Endodermal cell (in vitro differentiated cells): Measurements from ENCODE around the gene SLC22A3. TPM values are rescaled to one million over a fixed set of nuclear protein-coding genes. Genes with fewer than 3 reads are reported as not detected.

ENCODE experiments used
- DNase-seq: peaks from one replicate; pipeline ENCODE4 v3.0.0-alpha.2; 2017
- H3K27ac ChIP-seq: 2 replicates; pipeline ENCODE4 v1.5.1; 2013; ENCODE audit warnings: mild to moderate bottlenecking, low read depth, low read length, moderate library complexity
- H3K27me3 ChIP-seq: 2 replicates; pipeline ENCODE4 v1.6.1; 2013; ENCODE audit warnings: mild to moderate bottlenecking, low read length, moderate library complexity; ENCODE audit not compliant: insufficient read depth, control insufficient read depth, poor library complexity, severe bottlenecking
- H3K36me3 ChIP-seq: 2 replicates; pipeline ENCODE4 v1.7.0; 2013; ENCODE audit warnings: mild to moderate bottlenecking, low read length, moderate library complexity; ENCODE audit not compliant: control insufficient read depth, insufficient read depth
- H3K4me1 ChIP-seq: one replicate; pipeline ENCODE4 v1.7.0; 2013; ENCODE audit warnings: low read length; ENCODE audit not compliant: control insufficient read depth, insufficient read depth
- H3K4me3 ChIP-seq: 2 replicates; pipeline ENCODE4 v1.5.1; 2013; ENCODE audit warnings: mild to moderate bottlenecking, low read length, moderate library complexity
- H3K9ac ChIP-seq: 2 replicates; pipeline ENCODE4 v1.6.1; 2013; ENCODE audit warnings: mild to moderate bottlenecking, low read length, moderate library complexity; ENCODE audit not compliant: poor library complexity, severe bottlenecking; ENCODE audit errors: extremely low read depth
- H3K9me3 ChIP-seq: 2 replicates; pipeline ENCODE4 v1.6.1; 2013; ENCODE audit warnings: mild to moderate bottlenecking, low read length, moderate library complexity; ENCODE audit not compliant: control insufficient read depth
- H3K27ac Mint-ChIP-seq: 2 replicates; pipeline ENCODE4 v1.8.0; 2020; ENCODE audit warnings: mixed read lengths
- H3K27me3 Mint-ChIP-seq: 2 replicates; pipeline ENCODE4 v1.8.0; 2021; ENCODE audit warnings: mild to moderate bottlenecking, mixed read lengths; ENCODE audit not compliant: insufficient read depth
- H3K36me3 Mint-ChIP-seq: 2 replicates; pipeline ENCODE4 v1.8.0; 2020; ENCODE audit warnings: low read depth, mixed read lengths
- H3K4me1 Mint-ChIP-seq: 2 replicates; pipeline ENCODE4 v1.8.0; 2020; ENCODE audit warnings: mixed read lengths
- H3K4me3 Mint-ChIP-seq: 2 replicates; pipeline ENCODE4 v1.8.0; 2020; ENCODE audit warnings: mild to moderate bottlenecking, moderate library complexity, mixed read lengths
- H3K9me3 Mint-ChIP-seq: 2 replicates; pipeline ENCODE4 v1.8.0; 2020; ENCODE audit warnings: mild to moderate bottlenecking, mixed read lengths
- WGBS, 2 experiments: methylation state at CpG; one replicate each; pipeline versions ENCODE4 v1.1.5 to v1.1.7; 2013; ENCODE audit warnings: missing lambda C conversion rate in 2 of 2, mixed read lengths in 1 of 2; ENCODE audit not compliant: insufficient coverage in 1 of 2, insufficient read length in 1 of 2; 5-methylcytosine and 5-hydroxymethylcytosine counted together
- total RNA-seq, 2 donors: library from RNA; stranded (reverse); fragmentation: NEBNext Ultra II Directional in 1 of 2; extraction: Animal tissue kit (Norgen Biotek cat#: 25700) in 1 of 2; gene quantifications; 2 replicates in 1 of 2; 3 replicates in 1 of 2; pipeline ENCODE4 v1.2.1, GENCODE V29; 2021
- TF ChIP-seq, protein P1 (sequence below): fragments of 200-600 bp; sonication (generic); conservative IDR thresholded peaks from 2 replicates; pipeline ENCODE4 v1.5.0; 2021; ENCODE audit warnings: antibody characterized with exemption, mild to moderate bottlenecking

SLC22A3 gene
- total RNA-seq, 2 donors from 2014 or later, result 3.1 to 7.4 TPM

DNA sequence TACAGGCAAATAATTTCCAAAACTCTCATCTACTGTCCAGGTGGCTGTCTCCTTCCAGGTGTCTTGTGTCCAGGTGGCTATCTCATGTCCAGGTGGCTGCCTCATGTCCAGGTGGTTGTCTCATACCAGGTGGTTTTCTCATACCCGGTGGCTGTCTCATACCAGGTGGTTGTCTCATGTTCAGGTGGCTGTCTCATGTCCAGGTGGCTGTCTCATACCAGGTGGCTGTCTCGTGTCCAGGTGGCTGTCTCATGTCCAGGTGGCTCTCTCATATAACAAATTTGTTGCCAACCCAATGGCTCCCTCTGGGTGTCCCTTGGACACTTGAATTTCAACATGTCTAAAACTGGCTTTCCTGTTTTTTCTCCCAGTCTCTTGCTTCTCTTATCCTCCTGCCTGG, 14.3 kb upstream of the SLC22A3 start:
- Histone ChIP-seq H3K27ac (no peak overlapping the region), H3K9ac (no peak overlapping the region), H3K4me1 (no peaks in the 10 kb centered on the region), H3K9me3 (peaks cover 7% of the 10 kb centered on the region), H3K27me3 (peaks cover 22% of the 10 kb centered on the region), H3K4me3 (no peak overlapping the region), H3K36me3 (no peaks in the 10 kb centered on the region)
- 92 to 93% methylated on average over 2 of the region's 2 CpGs for WGBS, 2 experiments
- H3K9me3 Mint-ChIP-seq, result no peaks in the 10 kb centered on the region
- no peak for DNase-seq
- TF ChIP-seq, protein P1, sequence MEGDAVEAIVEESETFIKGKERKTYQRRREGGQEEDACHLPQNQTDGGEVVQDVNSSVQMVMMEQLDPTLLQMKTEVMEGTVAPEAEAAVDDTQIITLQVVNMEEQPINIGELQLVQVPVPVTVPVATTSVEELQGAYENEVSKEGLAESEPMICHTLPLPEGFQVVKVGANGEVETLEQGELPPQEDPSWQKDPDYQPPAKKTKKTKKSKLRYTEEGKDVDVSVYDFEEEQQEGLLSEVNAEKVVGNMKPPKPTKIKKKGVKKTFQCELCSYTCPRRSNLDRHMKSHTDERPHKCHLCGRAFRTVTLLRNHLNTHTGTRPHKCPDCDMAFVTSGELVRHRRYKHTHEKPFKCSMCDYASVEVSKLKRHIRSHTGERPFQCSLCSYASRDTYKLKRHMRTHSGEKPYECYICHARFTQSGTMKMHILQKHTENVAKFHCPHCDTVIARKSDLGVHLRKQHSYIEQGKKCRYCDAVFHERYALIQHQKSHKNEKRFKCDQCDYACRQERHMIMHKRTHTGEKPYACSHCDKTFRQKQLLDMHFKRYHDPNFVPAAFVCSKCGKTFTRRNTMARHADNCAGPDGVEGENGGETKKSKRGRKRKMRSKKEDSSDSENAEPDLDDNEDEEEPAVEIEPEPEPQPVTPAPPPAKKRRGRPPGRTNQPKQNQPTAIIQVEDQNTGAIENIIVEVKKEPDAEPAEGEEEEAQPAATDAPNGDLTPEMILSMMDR, result no peak
- no peaks in the 10 kb centered on the region for H3K36me3 Mint-ChIP-seq
- no peak overlapping the region for H3K27ac Mint-ChIP-seq
- no peak overlapping the region for H3K4me3 Mint-ChIP-seq
- peaks cover 7% of the 10 kb centered on the region for H3K4me1 Mint-ChIP-seq
- peaks cover 33% of the 10 kb centered on the region for H3K27me3 Mint-ChIP-seq

DNA sequence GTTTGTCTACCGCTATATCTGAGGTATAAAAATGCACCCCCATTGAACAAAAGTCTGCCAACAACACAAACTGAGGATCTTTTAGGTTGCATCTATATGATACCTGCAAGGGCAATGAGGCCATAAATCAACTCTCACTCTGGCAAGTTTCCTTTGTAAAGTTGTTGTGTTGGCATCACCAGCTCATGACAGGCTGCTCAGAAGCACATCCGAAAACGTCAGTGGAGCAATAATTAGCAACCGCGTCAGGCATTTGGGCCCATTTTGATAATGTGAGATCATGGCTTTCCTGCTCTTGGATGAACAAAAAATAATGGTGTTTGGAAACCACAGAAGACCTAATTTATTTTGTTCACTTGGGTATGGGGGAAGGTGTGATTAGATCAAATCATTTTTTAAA, 12.0 kb upstream of the SLC22A3 start:
- Histone ChIP-seq H3K36me3 (no peaks in the 10 kb centered on the region), H3K9me3 (peaks cover 7% of the 10 kb centered on the region), H3K27ac (no peak overlapping the region), H3K9ac (no peak overlapping the region), H3K27me3 (peaks cover 28% of the 10 kb centered on the region), H3K4me1 (no peaks in the 10 kb centered on the region), H3K4me3 (no peak overlapping the region)
- DNase-seq, result no peak
- Mint-ChIP-seq H3K27me3 (peaks cover 37% of the 10 kb centered on the region), H3K4me3 (no peak overlapping the region), H3K36me3 (no peaks in the 10 kb centered on the region), H3K9me3 (no peaks in the 10 kb centered on the region), H3K4me1 (peaks cover 7% of the 10 kb centered on the region), H3K27ac (no peak overlapping the region)
- WGBS, 2 experiments, result 85 to 96% methylated on average over 5 of the region's 5 CpGs
- TF ChIP-seq, protein P1, result no peak

DNA sequence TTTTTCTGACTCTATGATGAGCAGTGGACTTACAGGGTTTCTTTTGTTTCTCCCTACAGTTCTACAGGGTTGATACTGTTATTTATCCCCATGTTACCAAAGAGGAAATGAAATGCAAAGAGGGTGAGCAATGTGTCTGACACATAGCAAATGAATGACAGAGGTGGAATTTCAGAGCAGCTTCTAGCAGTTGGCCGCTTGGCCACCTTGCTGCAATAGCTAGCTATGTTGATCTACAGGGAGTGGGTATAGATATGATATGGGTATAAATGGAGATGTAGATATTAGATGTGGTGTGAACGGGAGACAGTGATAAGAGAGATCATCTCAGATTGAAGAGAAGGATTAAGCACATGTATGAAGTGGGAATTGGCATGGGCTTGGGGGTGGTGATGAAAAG, 10.9 kb upstream of the SLC22A3 start:
- no peak overlapping the region for H3K9ac ChIP-seq
- no peak overlapping the region for H3K27ac ChIP-seq
- H3K4me1 ChIP-seq, result no peaks in the 10 kb centered on the region
- DNase-seq, result no peak
- 83 to 100% methylated on average over 1 to 2 of the region's 2 CpGs for WGBS, 2 experiments
- H3K36me3 ChIP-seq, result no peaks in the 10 kb centered on the region
- Mint-ChIP-seq H3K27me3 (peaks cover 33% of the 10 kb centered on the region), H3K36me3 (no peaks in the 10 kb centered on the region), H3K4me1 (peaks cover 7% of the 10 kb centered on the region), H3K4me3 (no peak overlapping the region), H3K9me3 (no peaks in the 10 kb centered on the region), H3K27ac (no peak overlapping the region)
- TF ChIP-seq, protein P1, result no peak
- peaks cover 7% of the 10 kb centered on the region for H3K9me3 ChIP-seq
- peaks cover 35% of the 10 kb centered on the region for H3K27me3 ChIP-seq
- H3K4me3 ChIP-seq, result no peak overlapping the region
